Left colon (tissue), 2 donors: ENCODE measurements around the gene SH3BP5. TPM values are rescaled to one million over a fixed set of nuclear protein-coding genes. Genes with fewer than 3 reads are reported as not detected.
A peak's percentile ranks its signal among the peaks of the same experiment; 100 is the strongest.
"Not testable (repeated sequence)": the region's sequence is repeated elsewhere in the genome, so short reads cannot be mapped to it uniquely, and the experiment has no call there.

Experiments
- ATAC-seq: fragments of 200-7000 bp; cut with Tn5 transposase; one replicate; pipeline ENCODE4 v1.9.1; 2020; ENCODE audit warnings: mild to moderate bottlenecking, moderate library complexity
- DNase-seq, 2 donors: peaks; one replicate each; pipeline ENCODE4 v3.0.0-alpha.2; 2020
- intact Hi-C, 2 donors: fragments of 100-400 bp; cut with DNase I in 1 of 2; cut with micrococcal nuclease in 1 of 2; formaldehyde crosslinking; loops; one replicate each; pipeline versions ENCODE4 v1.11.2 to v1.14.0; 2022; cut with DNase I, micrococcal nuclease
- total RNA-seq, 2 donors: library from RNA; stranded (reverse); fragmentation: NEBNext Ultra II Directional; extraction: Animal tissue kit (Norgen Biotek cat#: 25700); gene quantifications; one replicate each; pipeline ENCODE4 v1.2.1, GENCODE V29; 2021
- donor health status: DM: no; HTN: no; CAD: no.
- donor health status: DM: yes; HTN: yes; CAD: no.

Gene SH3BP5
- total RNA-seq, 2 donors from 2014 or later, result 7.6 to 12.1 TPM

GRCh38 chr3:15349438-15349837, 17.1 kb upstream of the SH3BP5 start:
- ATAC-seq, DNase-seq, intact Hi-C loops: not testable (repeated sequence)

DNA sequence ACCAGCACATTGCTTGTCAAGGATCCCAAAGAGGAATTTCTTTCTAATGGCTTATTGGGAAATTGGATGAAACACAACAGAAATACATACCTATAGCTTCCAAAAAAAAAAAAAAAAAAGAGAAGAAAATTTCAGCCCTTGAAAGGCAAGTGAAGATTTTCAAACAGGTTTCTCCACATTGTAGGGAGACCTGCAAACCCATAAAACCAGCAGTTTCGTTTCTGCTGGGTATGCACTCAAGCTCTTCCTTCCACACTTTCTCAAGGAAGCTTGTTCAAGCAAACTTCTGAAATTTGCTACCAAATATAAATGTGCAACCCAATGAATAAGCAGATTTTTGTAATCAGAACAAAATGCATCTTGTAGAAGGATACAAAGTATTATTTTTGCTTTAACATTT, 15.9 kb upstream of the SH3BP5 start:
- no peak for ATAC-seq
- DNase-seq, result no peak
- intact Hi-C loops, result no loop called here

DNA sequence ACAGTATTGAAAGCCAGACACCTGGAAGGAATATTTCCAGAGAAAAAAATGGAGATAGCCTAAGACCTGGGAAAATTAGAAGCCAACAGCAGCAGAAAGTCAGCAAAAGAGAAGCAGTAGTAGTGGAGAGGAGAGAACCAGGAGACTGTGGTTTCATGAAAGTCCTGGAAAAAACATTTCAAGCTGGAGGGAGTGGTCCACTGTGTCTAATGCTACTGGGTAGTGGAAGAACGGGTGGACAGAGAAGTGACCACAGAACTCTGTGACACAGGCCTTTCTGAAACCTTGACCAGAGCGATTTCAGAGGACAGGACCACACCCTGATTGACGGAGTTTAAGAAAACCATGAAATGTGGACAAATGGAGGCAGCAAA, 15.3 kb upstream of the SH3BP5 start:
- intact Hi-C loops, result no loop called here
- no peak for ATAC-seq
- DNase-seq, result no peak

- DNase-seq (no peak), ATAC-seq (no peak)
- intact Hi-C loops, result no loop called here
Measured at GRCh38 chr3:15347063-15347736, 14.8 kb upstream of the SH3BP5 start.

- DNase-seq (no peak), ATAC-seq (no peak)
- intact Hi-C loops, result no loop called here
Measured at GRCh38 chr3:15346516-15346915, 14.1 kb upstream of the SH3BP5 start.

DNA sequence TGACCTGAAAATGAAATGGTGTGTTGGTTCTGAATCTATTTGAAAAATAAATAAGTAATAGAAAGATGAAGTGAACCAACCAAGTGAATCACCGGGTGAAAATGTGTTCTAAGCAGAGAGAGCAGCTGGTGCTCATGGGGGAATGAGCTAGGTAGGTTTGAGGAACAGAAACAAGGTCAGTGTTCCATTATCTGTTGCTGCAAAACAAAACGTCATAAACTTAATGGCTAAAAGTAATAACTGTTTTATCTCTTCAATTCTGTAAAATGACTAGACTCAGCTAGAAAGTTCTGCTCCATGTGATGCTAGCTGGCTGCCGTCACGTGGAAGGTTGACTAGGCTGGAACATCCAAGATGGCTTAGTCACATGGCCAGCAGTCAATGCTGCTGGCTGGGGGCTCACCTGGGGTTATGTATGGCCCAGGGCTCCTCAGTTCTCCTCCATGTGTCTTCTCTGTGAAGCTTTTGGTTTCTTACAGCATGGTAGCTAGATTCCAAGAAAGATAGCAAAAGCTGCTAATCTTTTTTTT, 13.3 kb upstream of the SH3BP5 start:
- no peak for DNase-seq
- ATAC-seq, result no peak
- intact Hi-C loops, result no loop called here

GRCh38 chr3:15345066-15345607, 12.8 kb upstream of the SH3BP5 start:
- DNase-seq (peak in 1 of 2 donors; percentile 31), ATAC-seq (peak; percentile 40)
- intact Hi-C loops, result no loop called here

DNA sequence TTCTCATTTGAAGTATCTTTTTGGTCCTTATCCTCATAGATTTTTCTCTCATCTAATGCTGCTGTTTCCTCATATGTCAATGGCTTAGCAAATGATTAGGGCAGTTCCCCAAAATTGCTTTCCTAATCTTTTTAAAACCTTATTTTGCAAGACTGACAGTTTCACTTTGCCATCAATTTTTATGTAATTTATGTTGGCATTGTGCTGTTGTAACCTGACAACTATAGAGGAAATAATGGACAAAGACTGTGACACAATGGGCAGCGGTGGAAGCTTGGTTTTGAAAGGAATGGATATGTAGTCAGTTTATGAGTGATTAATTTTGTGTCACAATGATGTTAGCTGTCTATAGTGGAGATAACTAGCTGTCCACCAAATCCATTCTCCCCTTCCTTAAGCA, 10.6 kb upstream of the SH3BP5 start:
- no peak for ATAC-seq
- DNase-seq, result no peak
- intact Hi-C loops, result no loop called here

DNA sequence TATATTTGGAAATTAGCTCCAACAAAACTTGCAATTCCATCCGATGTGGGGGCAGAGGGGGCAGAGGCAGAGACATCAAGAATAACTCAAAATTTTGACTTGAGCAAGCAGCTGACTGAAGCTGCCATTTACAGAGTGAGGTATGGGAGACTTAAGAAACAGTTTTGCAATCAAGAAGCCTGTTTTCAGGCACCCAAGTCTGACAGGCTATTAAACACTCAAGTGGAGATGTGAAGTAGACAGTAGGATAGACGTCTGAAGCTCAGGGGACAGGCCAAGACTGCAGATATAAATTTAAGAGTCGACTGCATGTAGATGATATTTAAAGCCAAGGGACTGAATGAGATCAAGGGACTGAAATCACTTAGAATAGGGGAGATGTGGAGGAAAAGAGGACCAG, 9.9 kb upstream of the SH3BP5 start:
- intact Hi-C loops, result no loop called here
- ATAC-seq (no peak), DNase-seq (no peak)

DNA sequence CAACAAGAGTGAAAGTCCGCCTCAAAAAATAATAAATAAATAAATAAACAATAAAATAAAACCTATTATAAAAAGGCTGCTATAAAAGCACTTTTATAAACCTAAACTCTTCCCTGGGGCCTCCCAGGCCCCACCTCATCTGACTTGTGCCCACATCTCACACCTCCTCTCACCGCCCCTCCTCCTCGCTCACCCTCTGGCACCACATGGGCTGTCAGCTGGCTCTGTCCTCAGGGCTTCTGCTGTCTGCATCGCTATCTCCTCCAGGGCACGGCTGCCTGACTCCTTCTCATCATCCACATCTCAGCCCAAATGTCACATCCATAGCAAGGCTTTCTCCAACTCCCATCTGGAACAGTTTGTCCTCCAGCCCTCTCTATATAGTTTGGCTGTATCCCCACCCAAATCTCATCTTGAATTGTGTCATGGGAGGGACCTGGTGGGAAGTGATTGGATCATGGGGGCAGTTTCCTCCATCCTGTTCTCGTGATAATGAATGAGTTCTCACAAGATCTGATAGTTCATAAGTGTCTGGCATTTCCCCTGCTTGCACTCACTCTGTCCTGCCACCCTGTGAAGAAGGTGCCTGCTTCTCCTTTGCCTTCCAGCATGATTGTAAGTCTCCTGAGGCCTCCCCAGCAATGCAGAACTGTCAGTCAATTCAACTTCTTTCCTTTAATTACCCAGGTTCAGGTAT, 8.8 kb upstream of the SH3BP5 start:
- intact Hi-C loops, result no loop called here

DNA sequence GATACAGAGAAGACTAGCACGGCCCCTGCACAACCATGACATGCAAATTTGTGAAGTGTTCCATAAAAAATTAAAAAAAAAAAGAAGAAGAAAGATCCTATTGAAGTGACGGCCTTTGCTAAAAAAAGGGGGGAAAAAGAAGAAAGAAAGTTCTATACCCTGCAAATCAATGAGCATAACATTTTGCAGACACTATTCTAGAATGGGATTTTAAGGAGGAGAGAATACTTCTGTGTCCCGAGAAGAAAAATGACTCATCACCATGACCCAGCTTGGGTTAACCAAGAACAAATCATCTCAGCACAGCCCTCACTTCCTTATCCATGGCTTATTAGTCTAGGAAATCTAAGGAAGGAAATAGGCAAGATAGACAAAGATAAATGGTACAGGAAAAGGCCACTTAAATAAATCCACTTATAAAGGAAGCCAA, 7.4 kb upstream of the SH3BP5 start:
- intact Hi-C loops, result loop anchor here in 1 of 2 donors (10.0 kb wide), 1 partner anchor 55 kb away; no protein-coding TSS in a partner anchor
- DNase-seq (no peak), ATAC-seq (no peak)

More for the DNA sequence above, 8.8 kb upstream of the SH3BP5 start:
- no peak for ATAC-seq
- no peak for DNase-seq

DNA sequence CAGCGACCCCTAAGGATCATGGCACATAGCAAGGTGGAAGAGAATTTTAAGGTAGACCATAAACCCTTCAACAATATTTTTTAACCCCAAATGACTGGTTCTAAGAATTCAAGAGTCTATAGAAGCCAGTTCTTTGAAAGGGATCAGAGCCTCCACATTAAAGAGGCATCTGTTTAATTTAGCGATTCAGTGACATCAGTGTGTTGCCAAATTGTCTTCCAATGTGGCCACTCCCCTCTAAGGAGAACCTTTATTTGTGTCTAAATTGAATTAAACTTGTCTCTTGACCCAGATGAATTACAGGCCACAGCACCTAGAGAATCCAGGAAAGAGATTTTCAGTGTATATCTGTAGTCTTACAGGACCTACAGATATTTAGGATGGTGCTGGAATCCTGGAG, 6.6 kb upstream of the SH3BP5 start:
- intact Hi-C loops, result loop anchor here in 1 of 2 donors (10.0 kb wide), 1 partner anchor 54 kb away; no protein-coding TSS in a partner anchor
- ATAC-seq, result no peak
- DNase-seq, result no peak

- intact Hi-C loops, result loop anchor here in 1 of 2 donors (10.0 kb wide), 1 partner anchor 53 kb away; no protein-coding TSS in a partner anchor
- DNase-seq, result no peak
- ATAC-seq, result no peak
Measured at GRCh38 chr3:15337963-15338362, 5.6 kb upstream of the SH3BP5 start.

GRCh38 chr3:15336057-15336456, 3.7 kb upstream of the SH3BP5 start:
- no peak for DNase-seq
- intact Hi-C loops, result loop anchor here in 1 of 2 donors (10.0 kb wide), 1 partner anchor 51 kb away; no protein-coding TSS in a partner anchor
- no peak for ATAC-seq

GRCh38 chr3:15333956-15334263, 1.5 kb upstream of the SH3BP5 start:
- no peak for ATAC-seq
- intact Hi-C loops, result loop anchor here (5.0 to 10.0 kb wide), 2 partner anchors 49 to 67 kb away; no protein-coding TSS in a partner anchor
- DNase-seq, result no peak

- DNase-seq, result no peak
- ATAC-seq, result no peak
- intact Hi-C loops, result loop anchor here (5.0 to 10.0 kb wide), 2 partner anchors 49 to 66 kb away; no protein-coding TSS in a partner anchor
Measured at GRCh38 chr3:15333099-15333955, 941 bp upstream of the SH3BP5 start.

- DNase-seq (peak in 1 of 2 donors; percentile 56), ATAC-seq (peak; percentile 78)
- intact Hi-C loops, result loop anchor here (5.0 to 10.0 kb wide), 2 partner anchors 47 to 65 kb away; no protein-coding TSS in a partner anchor
Measured at GRCh38 chr3:15331606-15332404, 581 bp downstream of the SH3BP5 start.

DNA sequence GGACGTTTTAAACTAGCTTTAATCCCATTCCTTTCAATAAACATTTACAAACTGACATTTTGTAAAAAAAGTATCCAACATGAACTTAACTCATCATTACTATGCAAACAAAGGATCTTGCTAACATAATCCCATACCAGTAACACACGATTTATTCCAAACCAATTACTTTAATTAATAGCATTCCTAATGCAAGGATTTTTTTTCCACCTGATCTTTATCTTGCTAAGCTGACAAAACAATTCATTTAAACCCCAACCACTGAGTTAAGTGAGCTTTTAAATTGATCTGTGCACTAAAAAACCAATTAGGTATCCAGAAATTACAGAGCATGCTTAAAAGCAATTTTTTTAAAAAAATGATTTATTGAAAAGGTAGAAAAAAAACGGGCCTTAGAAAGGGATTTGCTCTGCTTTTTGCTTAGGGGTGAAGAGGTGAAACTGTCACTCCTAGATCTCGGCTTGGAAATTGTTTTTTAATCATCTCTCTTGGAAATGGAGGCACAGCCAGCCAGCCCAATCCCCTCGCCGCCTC, 1.2 kb downstream of the SH3BP5 start:
- intact Hi-C loops, result loop anchor here (5.0 to 10.0 kb wide), 2 partner anchors 46 to 64 kb away; no protein-coding TSS in a partner anchor
- DNase-seq, result no peak
- ATAC-seq, result no peak
